ENCODE measurements around the gene SNX10. TPM values are rescaled to one million over a fixed set of nuclear protein-coding genes. Genes with fewer than 3 reads are reported as not detected.
"Not testable (repeated sequence)": the region's sequence is repeated elsewhere in the genome, so short reads cannot be mapped to it uniquely, and the experiment has no call there.

SNX10 gene
- polyA plus RNA-seq, 4 donors: 1.3 to 12.4 (median 4.9) TPM

- Histone ChIP-seq H3K4me3 (ENCODE audit: low read depth in 1 of 3, low read length in 3 of 3) (no peak overlapping the region), H3K36me3 (ENCODE audit: control insufficient read depth in 3 of 3, insufficient read depth in 2 of 3, low read depth in 1 of 3, low read length in 3 of 3) (no peaks in the 10 kb centered on the region), H3K27ac (ENCODE audit: low read depth in 1 of 3, low read length in 2 of 3) (no peak overlapping the region), H3K4me1 (ENCODE audit: control insufficient read depth in 3 of 3, insufficient read depth in 2 of 3, low read depth in 1 of 3, low read length in 2 of 3) (peaks cover 0 to 2% (median 0%) of the 10 kb centered on the region in 3 donors), H3K9me3 (ENCODE audit: control insufficient read depth in 2 of 2, insufficient read depth in 1 of 2, low read depth in 1 of 2, low read length in 1 of 2) (peaks cover 0 to 3% of the 10 kb centered on the region in 2 donors), H3K27me3 (ENCODE audit: control insufficient read depth in 3 of 3, insufficient read depth in 3 of 3, low read length in 3 of 3) (no peaks in the 10 kb centered on the region)
- DNase-seq: no peak
- 85 to 89% (median 86%) methylated on average over 3 of the region's 3 CpGs for WGBS, 3 donors
- no peak for FAIRE-seq
Observed at GRCh38 chr7:26275213-26275612, 16.4 kb upstream of the SNX10 start.

- FAIRE-seq: no peak
- H3K36me3 ChIP-seq (ENCODE audit: control insufficient read depth in 3 of 3, insufficient read depth in 2 of 3, low read depth in 1 of 3, low read length in 3 of 3): no peaks in the 10 kb centered on the region
- WGBS, 3 donors: 0 to 60% (median 29%) methylated on average over 1 of the region's 1 CpG
- no peak overlapping the region for H3K4me3 ChIP-seq (ENCODE audit: low read depth in 1 of 3, low read length in 3 of 3)
- no peaks in the 10 kb centered on the region for H3K27me3 ChIP-seq (ENCODE audit: control insufficient read depth in 3 of 3, insufficient read depth in 3 of 3, low read length in 3 of 3)
- no peak overlapping the region for H3K27ac ChIP-seq (ENCODE audit: low read depth in 1 of 3, low read length in 2 of 3)
- no peaks in the 10 kb centered on the region for H3K9me3 ChIP-seq (ENCODE audit: control insufficient read depth in 2 of 2, insufficient read depth in 1 of 2, low read depth in 1 of 2, low read length in 1 of 2)
- no peaks in the 10 kb centered on the region for H3K4me1 ChIP-seq (ENCODE audit: control insufficient read depth in 3 of 3, insufficient read depth in 2 of 3, low read depth in 1 of 3, low read length in 2 of 3)
- no peak for DNase-seq
Observed at GRCh38 chr7:26278770-26279169, 12.9 kb upstream of the SNX10 start.

DNA sequence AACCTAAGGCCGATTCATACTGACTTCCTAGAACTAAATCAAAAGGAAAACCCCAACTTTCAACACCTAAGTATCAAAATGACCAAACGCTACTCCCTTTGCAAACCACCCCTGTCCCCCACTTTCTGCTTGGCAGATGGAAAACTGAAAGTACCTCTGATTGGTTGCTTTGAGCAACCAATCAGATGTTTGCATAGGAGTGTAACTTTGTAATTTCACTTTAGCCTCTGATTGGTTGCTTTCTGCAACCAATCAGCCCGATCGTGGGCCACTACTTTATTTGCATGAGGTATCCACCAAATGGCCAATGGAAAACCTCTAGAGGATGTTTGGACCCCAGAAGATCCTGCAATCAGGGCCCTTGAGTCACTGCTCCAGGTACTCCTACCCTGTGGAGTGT is 12.3 kb upstream of the SNX10 start:
- Histone ChIP-seq H3K27ac (ENCODE audit: low read depth in 1 of 3, low read length in 2 of 3) (no peak overlapping the region), H3K4me1 (ENCODE audit: control insufficient read depth in 3 of 3, insufficient read depth in 2 of 3, low read depth in 1 of 3, low read length in 2 of 3) (no peaks in the 10 kb centered on the region), H3K36me3 (ENCODE audit: control insufficient read depth in 3 of 3, insufficient read depth in 2 of 3, low read depth in 1 of 3, low read length in 3 of 3) (no peaks in the 10 kb centered on the region), H3K27me3 (ENCODE audit: control insufficient read depth in 3 of 3, insufficient read depth in 3 of 3, low read length in 3 of 3) (no peaks in the 10 kb centered on the region), H3K4me3 (ENCODE audit: low read depth in 1 of 3, low read length in 3 of 3) (no peak overlapping the region), H3K9me3 (ENCODE audit: control insufficient read depth in 2 of 2, insufficient read depth in 1 of 2, low read depth in 1 of 2, low read length in 1 of 2) (no peaks in the 10 kb centered on the region)
- 66 to 83% (median 73%) methylated on average over 4 of the region's 4 CpGs for WGBS, 3 donors
- DNase-seq (no peak), FAIRE-seq (no peak)

DNA sequence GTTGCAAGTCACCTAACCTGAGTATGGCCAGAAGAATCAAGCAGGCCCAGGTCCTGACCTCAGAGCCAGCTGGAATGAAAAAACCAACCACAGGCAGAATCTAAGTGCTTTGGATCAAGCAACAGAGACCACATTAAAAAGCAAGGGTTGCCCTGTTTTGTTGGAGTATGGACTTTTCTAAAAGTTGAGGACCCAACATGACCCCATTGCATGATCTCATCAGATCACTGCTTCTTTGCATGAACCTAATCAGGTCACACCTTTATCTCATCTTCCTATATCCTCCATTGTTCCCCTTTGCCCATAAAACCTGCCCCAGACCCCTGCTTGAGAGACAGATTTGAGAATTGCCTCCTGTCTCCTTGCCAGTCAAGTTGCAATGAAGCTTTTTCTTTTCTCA is 11.6 kb upstream of the SNX10 start:
- Histone ChIP-seq H3K4me3 (ENCODE audit: low read depth in 1 of 3, low read length in 3 of 3) (no peak overlapping the region), H3K9me3 (ENCODE audit: control insufficient read depth in 2 of 2, insufficient read depth in 1 of 2, low read depth in 1 of 2, low read length in 1 of 2) (no peaks in the 10 kb centered on the region), H3K27me3 (ENCODE audit: control insufficient read depth in 3 of 3, insufficient read depth in 3 of 3, low read length in 3 of 3) (no peaks in the 10 kb centered on the region), H3K27ac (ENCODE audit: low read depth in 1 of 3, low read length in 2 of 3) (no peak overlapping the region), H3K4me1 (ENCODE audit: control insufficient read depth in 3 of 3, insufficient read depth in 2 of 3, low read depth in 1 of 3, low read length in 2 of 3) (no peaks in the 10 kb centered on the region), H3K36me3 (ENCODE audit: control insufficient read depth in 3 of 3, insufficient read depth in 2 of 3, low read depth in 1 of 3, low read length in 3 of 3) (no peaks in the 10 kb centered on the region)
- FAIRE-seq (no peak), DNase-seq (no peak)

DNA sequence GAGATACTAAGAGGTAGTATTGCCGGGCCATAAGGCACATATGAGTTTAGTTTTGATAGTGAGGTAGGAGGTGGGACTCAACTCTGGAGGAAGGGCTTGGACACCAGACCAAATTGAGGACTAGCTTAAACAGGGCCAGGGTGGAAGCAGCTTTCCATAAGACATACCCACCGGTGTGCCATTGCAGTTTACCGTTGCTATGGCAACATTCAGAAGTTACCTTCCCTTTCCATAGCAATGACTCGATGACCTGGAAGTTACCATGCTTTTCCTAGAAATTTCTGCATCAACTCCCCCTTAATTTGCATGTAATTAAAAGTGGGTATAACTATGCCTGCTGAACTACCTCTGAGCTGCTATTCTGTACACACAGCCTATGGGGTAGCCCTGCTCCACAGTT is 10.9 kb upstream of the SNX10 start:
- Histone ChIP-seq H3K36me3 (ENCODE audit: control insufficient read depth in 3 of 3, insufficient read depth in 2 of 3, low read depth in 1 of 3, low read length in 3 of 3) (no peaks in the 10 kb centered on the region), H3K9me3 (ENCODE audit: control insufficient read depth in 2 of 2, insufficient read depth in 1 of 2, low read depth in 1 of 2, low read length in 1 of 2) (no peaks in the 10 kb centered on the region), H3K27ac (ENCODE audit: low read depth in 1 of 3, low read length in 2 of 3) (no peak overlapping the region), H3K4me3 (ENCODE audit: low read depth in 1 of 3, low read length in 3 of 3) (no peak overlapping the region), H3K4me1 (ENCODE audit: control insufficient read depth in 3 of 3, insufficient read depth in 2 of 3, low read depth in 1 of 3, low read length in 2 of 3) (no peaks in the 10 kb centered on the region), H3K27me3 (ENCODE audit: control insufficient read depth in 3 of 3, insufficient read depth in 3 of 3, low read length in 3 of 3) (no peaks in the 10 kb centered on the region)
- no peak for FAIRE-seq
- DNase-seq: no peak
- 66 to 89% (median 73%) methylated on average over 4 of the region's 4 CpGs for WGBS, 3 donors

- FAIRE-seq: no peak
Observed at GRCh38 chr7:26284477-26284876, 7.2 kb upstream of the SNX10 start.

DNA sequence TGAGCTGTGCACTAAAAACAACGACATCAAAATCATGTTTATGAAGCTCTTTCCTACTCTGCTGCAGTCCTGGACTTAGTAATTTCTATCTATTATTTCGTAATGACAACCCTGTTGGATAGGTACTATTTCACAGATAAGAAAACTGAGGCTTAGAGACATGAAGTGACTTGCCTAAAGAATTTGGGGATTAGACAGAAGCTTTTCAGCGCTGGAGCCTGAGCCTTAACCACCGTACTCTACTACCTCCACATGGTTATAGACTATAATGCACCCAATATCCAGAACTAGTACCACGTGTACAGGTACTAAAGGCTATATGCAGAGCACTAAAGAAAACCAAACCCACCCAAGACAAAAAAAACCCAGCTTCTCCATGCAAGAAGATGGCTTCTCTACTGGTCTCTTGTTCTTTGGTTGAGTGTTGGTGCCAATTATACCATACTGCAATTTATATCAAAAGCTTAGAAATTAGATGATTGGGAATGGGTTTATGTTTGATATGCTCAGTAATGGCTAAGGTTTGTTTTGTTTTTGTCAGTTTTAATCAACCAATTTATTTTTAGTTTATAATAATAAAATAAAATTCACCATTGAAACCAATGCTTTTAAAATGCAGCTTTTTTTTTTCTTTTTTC is 6.5 kb upstream of the SNX10 start:
- DNase-seq (peak; percentile 28 to 81), FAIRE-seq (no peak)
- Histone ChIP-seq H3K36me3 (ENCODE audit: control insufficient read depth in 3 of 3, insufficient read depth in 2 of 3, low read depth in 1 of 3, low read length in 3 of 3) (no peaks in the 10 kb centered on the region), H3K27ac (ENCODE audit: low read depth in 1 of 3, low read length in 2 of 3) (no peak overlapping the region), H3K27me3 (ENCODE audit: control insufficient read depth in 3 of 3, insufficient read depth in 3 of 3, low read length in 3 of 3) (peaks cover 0 to 3% (median 0%) of the 10 kb centered on the region in 3 donors), H3K9me3 (ENCODE audit: control insufficient read depth in 2 of 2, insufficient read depth in 1 of 2, low read depth in 1 of 2, low read length in 1 of 2) (no peaks in the 10 kb centered on the region), H3K4me3 (ENCODE audit: low read depth in 1 of 3, low read length in 3 of 3) (no peak overlapping the region), H3K4me1 (ENCODE audit: control insufficient read depth in 3 of 3, insufficient read depth in 2 of 3, low read depth in 1 of 3, low read length in 2 of 3) (no peaks in the 10 kb centered on the region)
- 19 to 62% (median 41%) methylated on average over 5 of the region's 5 CpGs for WGBS, 3 donors

More at GRCh38 chr7:26284477-26284876, 7.2 kb upstream of the SNX10 start:
- Histone ChIP-seq H3K9me3 (ENCODE audit: control insufficient read depth in 2 of 2, insufficient read depth in 1 of 2, low read depth in 1 of 2, low read length in 1 of 2) (no peaks in the 10 kb centered on the region), H3K4me3 (ENCODE audit: low read depth in 1 of 3, low read length in 3 of 3) (no peak overlapping the region), H3K27me3 (ENCODE audit: control insufficient read depth in 3 of 3, insufficient read depth in 3 of 3, low read length in 3 of 3) (peaks cover 0 to 3% (median 0%) of the 10 kb centered on the region in 3 donors), H3K4me1 (ENCODE audit: control insufficient read depth in 3 of 3, insufficient read depth in 2 of 3, low read depth in 1 of 3, low read length in 2 of 3) (no peaks in the 10 kb centered on the region), H3K36me3 (ENCODE audit: control insufficient read depth in 3 of 3, insufficient read depth in 2 of 3, low read depth in 1 of 3, low read length in 3 of 3) (no peaks in the 10 kb centered on the region), H3K27ac (ENCODE audit: low read depth in 1 of 3, low read length in 2 of 3) (no peak overlapping the region)
- DNase-seq: peak in 1 of 2 donors; percentile 74
- WGBS, 3 donors: 48 to 81% (median 59%) methylated on average over 3 of the region's 3 CpGs

DNA sequence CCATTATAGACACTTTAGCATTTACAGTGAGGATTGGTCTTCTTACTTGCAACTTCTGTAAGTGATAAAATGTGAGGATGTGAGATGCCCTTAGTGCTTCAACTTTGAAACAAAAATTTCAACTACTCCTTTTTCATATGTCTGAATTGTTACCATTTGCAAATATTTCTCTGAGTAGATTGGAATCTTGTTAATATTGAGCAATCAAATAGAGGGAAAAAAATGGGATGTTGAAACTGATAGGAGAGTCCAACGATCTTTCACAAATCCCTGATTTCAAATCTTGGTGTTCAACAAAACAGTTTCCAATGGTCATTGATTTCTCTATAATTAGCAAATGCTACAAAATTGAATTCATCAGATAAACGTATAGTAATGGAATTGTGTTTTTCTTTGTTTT is 5.5 kb upstream of the SNX10 start:
- H3K27ac ChIP-seq (ENCODE audit: low read depth in 1 of 3, low read length in 2 of 3): no peak overlapping the region
- WGBS, 3 donors: 65 to 80% (median 66%) methylated on average over 2 of the region's 2 CpGs
- H3K27me3 ChIP-seq (ENCODE audit: control insufficient read depth in 3 of 3, insufficient read depth in 3 of 3, low read length in 3 of 3): peaks cover 0 to 3% (median 0%) of the 10 kb centered on the region in 3 donors
- H3K4me1 ChIP-seq (ENCODE audit: control insufficient read depth in 3 of 3, insufficient read depth in 2 of 3, low read depth in 1 of 3, low read length in 2 of 3): no peaks in the 10 kb centered on the region
- no peaks in the 10 kb centered on the region for H3K36me3 ChIP-seq (ENCODE audit: control insufficient read depth in 3 of 3, insufficient read depth in 2 of 3, low read depth in 1 of 3, low read length in 3 of 3)
- H3K9me3 ChIP-seq (ENCODE audit: control insufficient read depth in 2 of 2, insufficient read depth in 1 of 2, low read depth in 1 of 2, low read length in 1 of 2): no peaks in the 10 kb centered on the region
- FAIRE-seq: no peak
- no peak overlapping the region for H3K4me3 ChIP-seq (ENCODE audit: low read depth in 1 of 3, low read length in 3 of 3)
- DNase-seq: no peak

- 60 to 73% (median 64%) methylated on average over 5 of the region's 5 CpGs for WGBS, 3 donors
- not testable (repeated sequence) for H3K4me1 ChIP-seq (ENCODE audit: control insufficient read depth in 3 of 3, insufficient read depth in 2 of 3, low read depth in 1 of 3, low read length in 2 of 3); H3K9me3 ChIP-seq (ENCODE audit: control insufficient read depth in 2 of 2, insufficient read depth in 1 of 2, low read depth in 1 of 2, low read length in 1 of 2); H3K4me3 ChIP-seq (ENCODE audit: low read depth in 1 of 3, low read length in 3 of 3); DNase-seq; H3K27me3 ChIP-seq (ENCODE audit: control insufficient read depth in 3 of 3, insufficient read depth in 3 of 3, low read length in 3 of 3); H3K27ac ChIP-seq (ENCODE audit: low read depth in 1 of 3, low read length in 2 of 3); FAIRE-seq; H3K36me3 ChIP-seq (ENCODE audit: control insufficient read depth in 3 of 3, insufficient read depth in 2 of 3, low read depth in 1 of 3, low read length in 3 of 3)
Observed at GRCh38 chr7:26288126-26288525, 3.5 kb upstream of the SNX10 start.
